A673 (cell line): Measurements from ENCODE around the gene MAP4K4. TPM values are rescaled to one million over a fixed set of nuclear protein-coding genes. Genes with fewer than 3 reads are reported as not detected.

Experiments
- BruUV-seq: library from RNA; stranded (reverse); fragments of 400-500 nt; replicated peaks from 2 replicates; lab custom pipeline; 2021; lab: Mats Ljungman, UMichigan
- CTCF ChIA-PET: fragments of 300-600 bp; sonication (Branson Sonifier 250); formaldehyde crosslinking; loops from one replicate; lab custom pipeline; 2022; ENCODE audit warnings: antibody characterized with exemption; lab: Charles Lee
- POLR2A ChIA-PET: fragments of 300-600 bp; sonication (Branson Sonifier 250); formaldehyde crosslinking; loops from one replicate; lab custom pipeline; 2022; ENCODE audit warnings: antibody characterized with exemption; ENCODE audit not compliant: low non-redundant PET; lab: Charles Lee
- DNase-seq: peaks from one replicate; pipeline ENCODE4 v3.0.0-alpha.2; 2015; ENCODE audit warnings: low spot score
- H3K27ac ChIP-seq: fragments of 200-600 bp; sonication (generic); 2 replicates; pipeline ENCODE4 v1.5.1; 2016; ENCODE audit warnings: mixed run types, low read depth, mild to moderate bottlenecking, mixed read lengths, antibody characterized with exemption, low read length; ENCODE audit not compliant: poor library complexity, severe bottlenecking
- H3K27me3 ChIP-seq: fragments of 200-600 bp; sonication (generic); replicated peaks from 2 replicates; pipeline ENCODE4 v1.6.1; 2017; ENCODE audit warnings: mixed run types, low read depth, mild to moderate bottlenecking, mixed read lengths, antibody characterized with exemption, low read length; ENCODE audit not compliant: insufficient read depth, poor library complexity
- H3K36me3 ChIP-seq: fragments of 200-600 bp; sonication (generic); 2 replicates; pipeline ENCODE4 v1.6.1; 2016; ENCODE audit warnings: mixed run types, mild to moderate bottlenecking, mixed read lengths, antibody characterized with exemption, low read length; ENCODE audit not compliant: insufficient read depth, poor library complexity, severe bottlenecking
- H3K4me1 ChIP-seq: fragments of 200-600 bp; sonication (generic); 2 replicates; pipeline ENCODE4 v1.6.1; 2017; ENCODE audit warnings: mixed run types, mild to moderate bottlenecking, mixed read lengths, antibody characterized with exemption, low read length; ENCODE audit not compliant: insufficient read depth, poor library complexity, severe bottlenecking
- H3K4me3 ChIP-seq: fragments of 200-600 bp; sonication (generic); 2 replicates; pipeline ENCODE4 v1.5.1; 2016; ENCODE audit warnings: low read depth, mixed run types, mild to moderate bottlenecking, mixed read lengths, low read length; ENCODE audit not compliant: poor library complexity, severe bottlenecking
- H3K9me3 ChIP-seq: fragments of 200-600 bp; sonication (generic); 2 replicates; pipeline ENCODE4 v1.6.1; 2016; ENCODE audit warnings: mixed run types, low read depth, mild to moderate bottlenecking, mixed read lengths, antibody characterized with exemption, low read length; ENCODE audit not compliant: poor library complexity, severe bottlenecking
- CTCF ChIP-seq: fragments of 300-800, 200-600 bp; sonication (generic); conservative IDR thresholded peaks from 2 replicates; pipeline ENCODE4 v1.5.1; 2017; ENCODE audit warnings: low read depth, mild to moderate bottlenecking, antibody characterized with exemption, low read length, moderate library complexity, mixed read lengths
- EZH2 ChIP-seq: fragments of 200-600 bp; sonication (generic); IDR thresholded peaks from 2 replicates; pipeline ENCODE4 v1.6.1; 2017; ENCODE audit warnings: borderline replicate concordance, low read depth, mild to moderate bottlenecking, mixed read lengths, antibody characterized with exemption, low read length; ENCODE audit not compliant: poor library complexity, severe bottlenecking
- intact Hi-C: fragments of 100-400 bp; cut with micrococcal nuclease; formaldehyde crosslinking; loops from one replicate; pipeline ENCODE4 v1.10.0; 2022; ENCODE audit not compliant: unreplicated experiment
- total RNA-seq: library from RNA; stranded (reverse); gene quantifications from 2 replicates; pipeline ENCODE4 v1.2.3, GENCODE V29; 2021

MAP4K4 gene
- total RNA-seq, 1 experiment from 2014 or later = 157 TPM

GRCh38 chr2:101775092-101775491, 77.6 kb downstream of the MAP4K4 start:
- no peaks in the 10 kb centered on the region for H3K27me3 ChIP-seq
- H3K4me1 ChIP-seq = peaks cover 57% of the 10 kb centered on the region
- peak overlapping the region; percentile 7 for H3K27ac ChIP-seq
- ChIA-PET POLR2A (no interaction called here), CTCF (no interaction called here)
- H3K4me3 ChIP-seq = no peak overlapping the region
- no peak for DNase-seq
- BruUV-seq = no TSS peak
- intact Hi-C loops = no loop called here
- no peaks in the 10 kb centered on the region for H3K36me3 ChIP-seq
- H3K9me3 ChIP-seq = no peaks in the 10 kb centered on the region
- TF ChIP-seq EZH2 = no peak
- no peak for TF ChIP-seq CTCF

- intact Hi-C loops = no loop called here
- Histone ChIP-seq H3K27ac (peak overlapping the region; percentile 7), H3K9me3 (no peaks in the 10 kb centered on the region), H3K36me3 (no peaks in the 10 kb centered on the region), H3K4me1 (peaks cover 59% of the 10 kb centered on the region), H3K27me3 (no peaks in the 10 kb centered on the region), H3K4me3 (no peak overlapping the region)
- TF ChIP-seq CTCF = no peak
- no peak for TF ChIP-seq EZH2
- DNase-seq = no peak
- BruUV-seq = no TSS peak
- POLR2A ChIA-PET = no interaction called here
- CTCF ChIA-PET = interaction anchor here (0.6 kb wide), 1 partner anchor 31 kb away, joined by 5 read pairs; no protein-coding TSS in a partner anchor
These were observed 78.1 kb downstream of the MAP4K4 start for GRCh38 chr2:101775636-101776035.

- H3K9me3 ChIP-seq = no peaks in the 10 kb centered on the region
- POLR2A ChIA-PET = no interaction called here
- CTCF ChIA-PET = no interaction called here
- no peaks in the 10 kb centered on the region for H3K27me3 ChIP-seq
- H3K27ac ChIP-seq = no peak overlapping the region
- intact Hi-C loops = no loop called here
- no peak for DNase-seq
- BruUV-seq = no TSS peak
- H3K4me3 ChIP-seq = no peak overlapping the region
- H3K4me1 ChIP-seq = peaks cover 60% of the 10 kb centered on the region
- TF ChIP-seq EZH2 (no peak), CTCF (no peak)
- no peaks in the 10 kb centered on the region for H3K36me3 ChIP-seq
These were observed 78.9 kb downstream of the MAP4K4 start for GRCh38 chr2:101776172-101777043.
